ENCODE measurements around the gene TAPBP. TPM values are rescaled to one million over a fixed set of nuclear protein-coding genes. Genes with fewer than 3 reads are reported as not detected.

Gene TAPBP
- total and polyA plus RNA-seq, 9 of the 15 experiments (the other 6 are each of a cell fraction or from before 2014, with no cell fraction given), result 5.6 to 74.0 (median 22.3) TPM

- TF ChIP-seq ZNF407 (IDR thresholded peaks at IDR 0.05; ENCODE audit: low read depth) (no peak), FIP1L1 (IDR thresholded peaks at IDR 0.05; ENCODE audit: low read depth, low read length, poor library complexity, severe bottlenecking) (no peak), TBL1XR1 (IDR thresholded peaks at IDR 0.05; ENCODE audit: low read length in 2 of 2) (peak in 1 of 2 experiments; percentile 76; a peak in 1 of 4 replicates), ATF1 (CRISPR knock-in tag; IDR thresholded peaks at IDR 0.05) (no peak), ATF1 (tag; IDR thresholded peaks at IDR 0.05) (peak; percentile 53), HCFC1 (IDR thresholded peaks at IDR 0.05; ENCODE audit: low read depth, low read length) (0 out of 2 replicates have a peak, but pooled peaks have one; percentile 5), CSDE1 (IDR thresholded peaks at IDR 0.05) (no peak), FOXK1 (CRISPR knock-in tag; IDR thresholded peaks at IDR 0.05; ENCODE audit: borderline replicate concordance) (peak; percentile 23; the same call in 1 of the 2 replicates), ID3 (CRISPR knock-in tag; IDR thresholded peaks at IDR 0.05) (no peak), ID3 (tag; IDR thresholded peaks at IDR 0.05) (no peak), ILF3 (IDR thresholded peaks at IDR 0.05; ENCODE audit: borderline replicate concordance) (no peak), PHF21A (IDR thresholded peaks at IDR 0.05; ENCODE audit: borderline replicate concordance, low read depth) (peak; percentile 77; the same call in 1 of the 2 replicates), PCBP1 (IDR thresholded peaks at IDR 0.05; ENCODE audit: low read depth, low read length, poor library complexity, severe bottlenecking) (no peak), NR4A1 (CRISPR knock-in tag; IDR thresholded peaks at IDR 0.05) (no peak), NR4A1 (tag; IDR thresholded peaks at IDR 0.05) (no peak), SIN3A (IDR thresholded peaks at IDR 0.05; ENCODE audit: borderline replicate concordance in 2 of 2, control insufficient read depth in 1 of 2, low read depth in 2 of 2, low read length in 2 of 2) (no peak)
- TF ChIP-seq, protein P1, sequence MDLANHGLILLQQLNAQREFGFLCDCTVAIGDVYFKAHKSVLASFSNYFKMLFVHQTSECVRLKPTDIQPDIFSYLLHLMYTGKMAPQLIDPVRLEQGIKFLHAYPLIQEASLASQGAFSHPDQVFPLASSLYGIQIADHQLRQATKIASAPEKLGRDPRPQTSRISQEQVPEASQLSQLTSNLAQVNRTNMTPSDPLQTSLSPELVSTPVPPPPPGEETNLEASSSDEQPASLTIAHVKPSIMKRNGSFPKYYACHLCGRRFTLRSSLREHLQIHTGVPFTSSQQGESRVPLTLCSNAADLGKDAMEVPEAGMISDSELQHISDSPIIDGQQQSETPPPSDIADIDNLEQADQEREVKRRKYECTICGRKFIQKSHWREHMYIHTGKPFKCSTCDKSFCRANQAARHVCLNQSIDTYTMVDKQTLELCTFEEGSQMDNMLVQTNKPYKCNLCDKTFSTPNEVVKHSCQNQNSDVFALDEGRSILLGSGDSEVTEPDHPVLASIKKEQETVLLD (IDR thresholded peaks at IDR 0.05), result peak; percentile 59; the same call in 1 of the 2 replicates
Observed at GRCh38 chr6:33344701-33345697, 31.1 kb upstream of the TAPBP start (continued).

Data from K562 (cell line).